Cardiac muscle cell (in vitro differentiated cells and primary cell): ENCODE results near the gene UTP3. TPM values are rescaled to one million over a fixed set of nuclear protein-coding genes. Genes with fewer than 3 reads are reported as not detected.

Experiments used
- DNase-seq, 2 donors: peaks; one replicate each; pipeline versions ENCODE4 v3.0.0 to v3.0.0-alpha.2; 2010 to 2017; ENCODE audit warnings: low read depth in 1 of 2, low spot score in 1 of 2
- H3K27ac ChIP-seq: fragments of 200-600 bp; sonication (generic); 2 replicates; pipeline ENCODE4 v1.5.1; 2016
- H3K27me3 ChIP-seq: fragments of 200-600 bp; sonication (generic); 2 replicates; pipeline ENCODE4 v1.6.0; 2016; ENCODE audit warnings: control low read depth
- H3K36me3 ChIP-seq: fragments of 200-600 bp; sonication (generic); 2 replicates; pipeline ENCODE4 v1.5.1; 2016; ENCODE audit warnings: control low read depth
- H3K4me1 ChIP-seq: fragments of 200-600 bp; sonication (generic); 2 replicates; pipeline ENCODE4 v1.8.1; 2017; ENCODE audit warnings: low read depth, mild to moderate bottlenecking, mixed run types
- H3K4me3 ChIP-seq: fragments of 200-600 bp; sonication (generic); 2 replicates; pipeline ENCODE4 v1.5.1; 2016; ENCODE audit warnings: mild to moderate bottlenecking
- H3K9me3 ChIP-seq: fragments of 200-600 bp; sonication (generic); 2 replicates; pipeline ENCODE4 v1.5.1; 2017; ENCODE audit warnings: low read depth, mild to moderate bottlenecking, control low read depth
- CTCF ChIP-seq: IDR thresholded peaks from 2 replicates; pipeline ENCODE4 v1.5.1; 2012; ENCODE audit warnings: low read depth, mild to moderate bottlenecking, low read length
- polyA plus RNA-seq: library from polyadenylated mRNA; unstranded; fragments of >200 nt; fragmentation: Nextera tagmentation; extraction: Ambion mirVana; gene quantifications from 2 replicates; pipeline ENCODE4 v1.2.1, GENCODE V29; 2016
- total RNA-seq: library from RNA; depleted of rRNA; stranded (reverse); fragments of >200 nt; gene quantifications from 2 replicates; pipeline ENCODE4 v1.2.3, GENCODE V29; 2016

The UTP3 gene
- total and polyA plus RNA-seq, 2 experiments from 2014 or later, result 15.5 to 18.4 TPM

GRCh38 chr4:70704215-70704930 lies 16.0 kb downstream of the UTP3 start:
- peaks cover 11% of the 10 kb centered on the region for H3K4me1 ChIP-seq
- peak; percentile 27 for TF ChIP-seq CTCF

GRCh38 chr4:70704931-70705182 lies 16.5 kb downstream of the UTP3 start:
- Histone ChIP-seq H3K27ac (peak overlapping the region; percentile 93), H3K36me3 (no peaks in the 10 kb centered on the region), H3K4me3 (peak overlapping the region; percentile 46), H3K4me1 (peaks cover 11% of the 10 kb centered on the region), H3K9me3 (no peaks in the 10 kb centered on the region), H3K27me3 (no peaks in the 10 kb centered on the region)
- no peak for DNase-seq
- TF ChIP-seq CTCF, result no peak

More at GRCh38 chr4:70704215-70704930, 16.0 kb downstream of the UTP3 start:
- peak overlapping the region; percentile 93 for H3K27ac ChIP-seq
- no peaks in the 10 kb centered on the region for H3K36me3 ChIP-seq
- no peaks in the 10 kb centered on the region for H3K9me3 ChIP-seq
- peak overlapping the region; percentile 46 for H3K4me3 ChIP-seq
- H3K27me3 ChIP-seq, result no peaks in the 10 kb centered on the region
- peak; percentile 71 to 91 for DNase-seq

GRCh38 chr4:70705183-70706043 lies 17.1 kb downstream of the UTP3 start:
- no peaks in the 10 kb centered on the region for H3K9me3 ChIP-seq
- no peaks in the 10 kb centered on the region for H3K36me3 ChIP-seq
- peaks cover 11% of the 10 kb centered on the region for H3K4me1 ChIP-seq
- peak overlapping the region; percentile 93 for H3K27ac ChIP-seq
- H3K27me3 ChIP-seq, result no peaks in the 10 kb centered on the region
- peak; percentile 71 to 86 for DNase-seq
- TF ChIP-seq CTCF, result no peak
- peak overlapping the region; percentile 46 for H3K4me3 ChIP-seq

GRCh38 chr4:70706044-70706461 lies 17.7 kb downstream of the UTP3 start:
- peak overlapping the region; percentile 93 for H3K27ac ChIP-seq
- peak overlapping the region; percentile 46 for H3K4me3 ChIP-seq
- DNase-seq, result no peak
- H3K9me3 ChIP-seq, result no peaks in the 10 kb centered on the region
- no peaks in the 10 kb centered on the region for H3K36me3 ChIP-seq
- H3K27me3 ChIP-seq, result no peaks in the 10 kb centered on the region
- no peak for TF ChIP-seq CTCF
- H3K4me1 ChIP-seq, result peaks cover 11% of the 10 kb centered on the region

- no peaks in the 10 kb centered on the region for H3K27me3 ChIP-seq
- no peak for TF ChIP-seq CTCF
- H3K27ac ChIP-seq, result peak overlapping the region; percentile 93
- H3K9me3 ChIP-seq, result no peaks in the 10 kb centered on the region
- peak overlapping the region; percentile 46 for H3K4me3 ChIP-seq
- no peaks in the 10 kb centered on the region for H3K36me3 ChIP-seq
- DNase-seq, result peak in 1 of 2 donors; percentile 7
- H3K4me1 ChIP-seq, result peaks cover 11% of the 10 kb centered on the region
These were observed 18.2 kb downstream of the UTP3 start for GRCh38 chr4:70706516-70706915.
